ENCODE measurements around the gene RAG1. TPM values are rescaled to one million over a fixed set of nuclear protein-coding genes. Genes with fewer than 3 reads are reported as not detected.

Gene RAG1
- total RNA-seq, 1 experiment from 2014 or later, result 0.39 TPM

DNA sequence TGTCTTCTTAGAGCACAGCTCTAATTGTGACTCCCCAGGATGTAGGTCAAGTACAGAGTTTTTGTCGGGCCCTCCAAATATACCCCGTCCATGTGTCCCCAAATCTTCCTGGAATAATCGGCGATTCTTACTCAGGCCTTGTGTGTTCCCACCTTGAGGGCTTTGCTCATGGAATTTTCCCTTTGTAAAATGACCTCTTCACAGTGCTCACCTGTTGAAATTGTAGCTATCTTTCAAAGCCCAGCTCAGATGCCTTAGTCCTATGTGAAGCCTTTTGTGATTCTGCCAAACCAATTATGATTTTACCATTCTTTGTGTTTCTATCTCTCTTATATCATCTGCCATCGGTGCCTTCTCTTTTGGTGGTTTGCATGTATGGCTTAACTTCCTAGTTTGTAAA, 60.3 kb downstream of the RAG1 start:
- DNase-seq (ENCODE audit: low spot score), result no peak

GRCh38 chr11:36628765-36629244, 61.0 kb downstream of the RAG1 start:
- DNase-seq (ENCODE audit: low spot score), result no peak

Other genes with a start within 250 kb of the RAG1 start
- 8.8 and 9.1 TPM in 2 replicates for gene TRAF6, start 57.7 kb upstream of the RAG1 start, total RNA-seq (2014; rRNA removed; shearing (Covaris generic))
- 68.2 and 72.3 TPM in 2 replicates for gene IFTAP, start 26.5 kb downstream of the RAG1 start, total RNA-seq (2014; rRNA removed; shearing (Covaris generic))
- gene RAG2, start 30.2 kb downstream of the RAG1 start, total RNA-seq (2014; rRNA removed; shearing (Covaris generic)), result not detected in 2 replicates